CD4-positive, alpha-beta T cell treated with Interleukin-17A for 1 hour (primary cell): ENCODE data around the gene KCNAB2.

Experiments
- DNase-seq: peaks from one replicate; pipeline ENCODE4 v3.0.0-alpha.2; 2020

KCNAB2 gene

DNA sequence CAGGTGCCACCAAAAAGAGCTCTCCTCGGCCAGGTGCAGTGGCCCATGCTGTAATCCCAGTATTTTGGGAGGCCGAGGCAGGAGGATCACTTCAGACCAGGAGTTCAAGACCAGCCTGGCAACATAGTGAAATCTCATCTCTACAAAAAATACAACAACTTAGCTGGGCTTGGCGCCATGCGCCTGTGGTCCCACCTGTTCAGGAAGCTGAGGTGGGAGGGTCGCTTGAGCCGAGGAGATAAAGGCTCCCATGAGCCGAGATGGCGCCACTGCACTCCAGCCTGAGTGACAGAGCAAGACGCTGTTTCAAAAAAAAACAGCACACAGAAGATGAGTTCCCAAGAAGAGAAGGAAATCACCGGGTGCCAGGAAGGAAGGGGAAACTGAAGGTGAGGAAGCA lies 67.4 kb downstream of the KCNAB2 start:
- DNase-seq: no peak

DNA sequence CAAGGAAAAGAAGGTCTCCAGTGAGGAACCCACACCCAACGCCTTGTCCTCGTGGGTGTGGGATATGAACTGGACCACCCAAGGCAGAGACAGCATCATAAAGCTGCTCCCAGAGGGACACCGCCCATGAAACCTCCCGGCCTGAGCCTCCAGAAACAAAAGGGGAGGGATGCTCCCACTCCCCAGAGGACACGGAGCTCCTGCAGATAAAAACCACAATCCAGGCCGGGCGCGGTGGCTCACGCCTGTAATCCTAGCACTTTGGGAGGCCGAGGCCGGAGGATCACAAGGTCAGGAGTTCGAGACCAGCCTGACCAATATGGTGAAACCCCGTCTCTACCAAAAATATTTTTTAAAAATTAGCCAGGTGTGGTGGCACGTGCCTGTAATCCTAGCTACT lies 68.1 kb downstream of the KCNAB2 start:
- no peak for DNase-seq

GRCh38 chr1:6116137-6116536 lies 70.4 kb downstream of the KCNAB2 start:
- no peak for DNase-seq

DNA sequence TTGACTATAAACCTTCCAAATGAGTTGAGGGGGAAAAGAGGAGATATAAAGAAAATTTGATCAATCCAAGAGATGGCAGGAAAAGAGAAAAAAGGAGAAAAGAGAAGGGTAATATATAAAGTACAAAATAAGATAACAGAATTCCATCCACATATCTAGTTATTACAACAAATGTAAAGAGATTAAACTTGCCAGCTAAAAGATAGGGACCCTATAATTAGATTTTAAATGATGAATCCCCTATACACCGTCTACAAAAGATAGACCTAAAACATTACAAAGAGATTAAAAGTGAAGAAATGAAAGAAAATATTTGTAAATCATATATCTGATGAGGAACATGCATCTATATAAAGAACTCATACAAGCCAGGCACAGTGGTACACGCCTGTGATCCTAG lies 71.4 kb downstream of the KCNAB2 start:
- no peak for DNase-seq

DNA sequence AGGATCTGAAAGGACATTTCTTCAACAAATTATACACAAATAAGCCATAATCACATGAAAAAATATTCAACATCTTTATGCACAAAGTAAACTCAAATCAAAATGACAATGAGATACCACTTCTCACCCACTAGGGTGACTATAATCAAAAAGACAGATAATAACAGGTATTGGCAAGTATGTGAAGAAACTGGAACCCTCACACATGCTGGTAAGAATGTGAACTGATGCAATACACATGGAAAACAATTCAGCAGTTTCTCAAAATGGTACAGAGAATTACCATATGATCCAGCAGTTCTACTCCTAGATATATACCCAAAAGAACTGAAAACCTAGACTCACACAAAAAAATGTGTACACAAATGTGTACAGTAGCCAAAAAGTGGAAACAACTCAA lies 71.9 kb downstream of the KCNAB2 start:
- no peak for DNase-seq

DNA sequence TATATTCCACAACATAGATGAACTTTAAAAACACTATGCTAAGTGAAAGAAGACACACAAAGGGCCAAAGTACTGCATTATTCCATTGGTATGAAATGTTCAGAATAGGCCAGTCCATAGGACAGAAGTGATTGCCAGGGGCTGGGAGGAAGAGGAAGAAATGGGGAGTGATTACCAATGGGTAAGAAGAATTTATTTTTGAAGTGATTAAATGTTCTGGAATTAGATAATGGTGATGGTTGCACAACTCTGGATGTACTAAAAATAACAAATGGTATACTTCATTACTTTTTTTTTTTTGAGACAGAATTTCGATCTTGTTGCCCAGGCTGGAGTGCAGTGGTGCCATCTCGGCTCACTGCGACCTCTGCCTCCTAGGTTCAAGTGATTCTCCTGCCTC lies 72.7 kb downstream of the KCNAB2 start:
- DNase-seq: no peak

DNA sequence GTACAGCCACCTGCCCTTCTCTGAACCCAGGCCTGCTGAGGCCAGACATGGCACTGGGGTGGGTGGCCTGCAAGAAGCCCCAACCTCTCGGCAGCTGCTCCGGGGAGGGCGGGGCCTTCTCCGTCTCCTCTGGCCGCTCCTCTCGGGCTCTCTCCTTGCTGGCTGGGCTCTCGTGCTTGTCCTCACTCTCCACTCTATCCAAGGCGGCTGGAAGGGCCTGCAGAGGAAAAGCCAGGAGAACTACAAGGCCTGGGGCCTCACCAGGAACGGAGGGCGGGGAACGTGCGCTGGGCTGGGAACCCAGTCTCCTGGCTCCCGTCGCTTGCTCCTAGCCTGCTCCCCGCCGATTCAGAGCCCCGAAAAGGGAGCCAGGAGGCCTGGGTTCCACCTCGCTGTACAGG lies 75.3 kb downstream of the KCNAB2 start:
- DNase-seq: no peak

- DNase-seq: no peak
These were observed 76.1 kb downstream of the KCNAB2 start for GRCh38 chr1:6121651-6122370.

GRCh38 chr1:6123083-6123482 lies 77.4 kb downstream of the KCNAB2 start:
- DNase-seq: no peak

- DNase-seq: no peak
These were observed 78.1 kb downstream of the KCNAB2 start for GRCh38 chr1:6123816-6124215.

- DNase-seq: no peak
These were observed 78.7 kb downstream of the KCNAB2 start for GRCh38 chr1:6124341-6124740.

DNA sequence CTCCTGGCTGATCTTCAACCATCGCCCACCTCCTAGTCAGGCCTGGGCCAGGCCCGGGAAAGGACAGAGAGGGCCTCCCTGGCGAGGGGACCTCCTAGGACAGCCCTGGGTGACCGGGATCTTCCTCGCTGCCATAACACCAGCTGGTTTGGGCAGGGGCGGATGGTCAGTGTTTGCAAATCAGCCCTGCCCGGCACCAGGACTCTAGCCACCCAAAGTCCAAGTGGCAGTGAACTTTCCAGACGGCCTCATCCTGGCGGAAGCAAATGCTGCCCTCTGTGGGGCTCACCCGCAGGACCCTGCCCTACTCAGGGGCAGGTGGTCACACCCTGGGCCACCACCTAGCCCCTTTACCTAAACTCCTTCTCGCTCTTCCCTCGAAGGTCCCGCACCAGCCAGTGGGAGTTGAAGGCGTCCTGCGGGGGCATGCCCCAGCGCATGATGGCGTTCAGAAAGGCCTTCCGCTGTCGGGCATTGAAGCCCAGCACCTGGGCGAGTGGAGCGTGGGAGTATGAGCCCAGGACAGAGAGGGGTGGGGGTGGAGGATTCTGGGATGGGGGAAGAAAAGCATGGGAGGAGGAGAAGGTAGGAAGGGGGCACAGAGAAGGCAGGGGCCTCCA lies 79.2 kb downstream of the KCNAB2 start:
- no peak for DNase-seq

- DNase-seq: no peak
These were observed 79.7 kb downstream of the KCNAB2 start for GRCh38 chr1:6125366-6125765.

DNA sequence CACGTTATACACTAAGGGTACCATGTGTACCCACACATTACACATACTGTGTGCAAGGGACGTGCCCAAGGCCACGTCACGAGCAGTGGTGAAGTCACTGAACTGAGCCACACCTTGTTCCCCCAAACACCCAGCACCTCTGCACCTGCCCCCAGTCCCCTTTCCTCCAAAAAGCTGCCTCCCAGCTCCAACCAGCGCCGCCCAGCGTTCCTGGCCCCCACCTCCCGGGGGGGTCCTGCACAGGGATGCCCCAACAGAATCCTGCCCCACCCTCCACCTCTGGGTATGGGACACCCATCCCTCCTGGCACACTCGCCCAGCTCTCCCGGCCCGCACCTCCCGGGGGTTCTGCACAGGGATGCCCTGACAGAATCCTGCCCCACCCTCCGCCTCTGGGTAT lies 80.3 kb downstream of the KCNAB2 start:
- DNase-seq: no peak

- no peak for DNase-seq
These were observed 80.9 kb downstream of the KCNAB2 start for GRCh38 chr1:6126521-6127067.

- DNase-seq: peak; percentile 77
These were observed 82.0 kb downstream of the KCNAB2 start for GRCh38 chr1:6127587-6128163.

- no peak for DNase-seq
These were observed 82.8 kb downstream of the KCNAB2 start for GRCh38 chr1:6128276-6129081.

DNA sequence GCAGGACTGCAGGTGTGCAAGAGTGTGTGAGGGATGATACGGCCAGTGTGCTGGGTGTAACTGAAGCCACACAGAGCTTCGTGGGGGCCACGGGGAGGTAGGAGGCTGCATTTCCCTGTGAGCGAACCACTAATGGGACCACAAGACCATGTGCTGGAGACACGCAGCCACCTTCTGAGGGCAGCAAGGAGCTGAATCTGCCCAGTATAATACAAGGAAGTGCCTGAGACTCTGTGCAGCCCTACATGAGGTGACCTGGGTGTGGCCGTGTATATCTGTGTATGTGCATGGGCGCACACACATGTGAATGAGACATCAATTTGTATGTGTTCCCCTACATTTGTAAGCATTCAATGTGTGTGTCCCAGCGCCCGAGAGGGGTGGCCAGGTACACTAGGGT lies 83.6 kb downstream of the KCNAB2 start:
- DNase-seq: no peak

GRCh38 chr1:6130036-6130435 lies 84.3 kb downstream of the KCNAB2 start:
- no peak for DNase-seq

- no peak for DNase-seq
These were observed 84.9 kb downstream of the KCNAB2 start for GRCh38 chr1:6130596-6130995.

- no peak for DNase-seq
These were observed 85.9 kb downstream of the KCNAB2 start for GRCh38 chr1:6131561-6131960.

- DNase-seq: no peak
These were observed 87.6 kb downstream of the KCNAB2 start for GRCh38 chr1:6133146-6133895.

DNA sequence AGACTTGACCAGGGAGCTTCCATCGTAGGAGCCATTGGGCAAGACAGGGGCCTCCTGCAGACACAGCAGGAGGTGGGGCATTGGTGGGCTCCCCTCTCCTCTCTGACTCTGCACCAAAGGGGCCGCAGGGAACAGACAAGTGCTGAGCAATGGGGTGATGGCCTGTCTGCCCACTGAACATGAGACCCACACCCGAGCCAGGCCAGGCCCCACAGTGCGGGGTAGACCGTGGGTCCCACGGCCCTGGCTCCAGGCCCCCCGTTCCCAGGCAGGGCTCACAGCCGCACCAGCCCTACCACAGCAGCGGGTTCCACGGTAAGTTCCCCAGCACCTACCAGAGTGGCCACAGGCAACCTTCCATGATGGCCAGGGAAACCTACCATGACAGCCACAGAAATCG lies 88.5 kb downstream of the KCNAB2 start:
- DNase-seq: no peak
